GM12878 (cell line): ENCODE measurements around the gene PIP5K1A.

Experiments used
- BACH1 ChIP-seq: fragments of 450-650 bp; IDR thresholded peaks from 2 replicates; pipeline ENCODE4 v1.6.1; 2017; ENCODE audit warnings: mild to moderate bottlenecking, borderline replicate concordance
- TF ChIP-seq, protein P1 (sequence below), 3 experiments: IDR thresholded peaks in 2 of 3; conservative IDR thresholded peaks in 1 of 3; 2 replicates each; pipeline ENCODE4 v1.5.1; 2011; ENCODE audit warnings: low read depth in 3 of 3, low read length in 3 of 3, mild to moderate bottlenecking in 3 of 3, control low read depth in 2 of 3, moderate library complexity in 2 of 3, inconsistent platforms in 1 of 3, mixed read lengths in 1 of 3; ENCODE audit not compliant: control insufficient read depth in 2 of 3, insufficient read depth in 1 of 3; ENCODE audit errors: extremely low read depth in 1 of 3

GRCh38 chr1:151176514-151177045 is 21.8 kb upstream of the PIP5K1A start:
- TF ChIP-seq, protein P1, sequence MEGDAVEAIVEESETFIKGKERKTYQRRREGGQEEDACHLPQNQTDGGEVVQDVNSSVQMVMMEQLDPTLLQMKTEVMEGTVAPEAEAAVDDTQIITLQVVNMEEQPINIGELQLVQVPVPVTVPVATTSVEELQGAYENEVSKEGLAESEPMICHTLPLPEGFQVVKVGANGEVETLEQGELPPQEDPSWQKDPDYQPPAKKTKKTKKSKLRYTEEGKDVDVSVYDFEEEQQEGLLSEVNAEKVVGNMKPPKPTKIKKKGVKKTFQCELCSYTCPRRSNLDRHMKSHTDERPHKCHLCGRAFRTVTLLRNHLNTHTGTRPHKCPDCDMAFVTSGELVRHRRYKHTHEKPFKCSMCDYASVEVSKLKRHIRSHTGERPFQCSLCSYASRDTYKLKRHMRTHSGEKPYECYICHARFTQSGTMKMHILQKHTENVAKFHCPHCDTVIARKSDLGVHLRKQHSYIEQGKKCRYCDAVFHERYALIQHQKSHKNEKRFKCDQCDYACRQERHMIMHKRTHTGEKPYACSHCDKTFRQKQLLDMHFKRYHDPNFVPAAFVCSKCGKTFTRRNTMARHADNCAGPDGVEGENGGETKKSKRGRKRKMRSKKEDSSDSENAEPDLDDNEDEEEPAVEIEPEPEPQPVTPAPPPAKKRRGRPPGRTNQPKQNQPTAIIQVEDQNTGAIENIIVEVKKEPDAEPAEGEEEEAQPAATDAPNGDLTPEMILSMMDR (IDR thresholded peaks at IDR 0.05 in 2 of 3, conservative IDR thresholded peaks at IDR 0.05 in 1 of 3; ENCODE audit: control insufficient read depth in 2 of 3, extremely low read depth in 1 of 3, insufficient read depth in 1 of 3, low read depth in 3 of 3, low read length in 3 of 3) = no peak
- no peak for TF ChIP-seq BACH1
